OCI-LY7 (cell line): ENCODE measurements around the gene FBXL3. TPM values are rescaled to one million over a fixed set of nuclear protein-coding genes. Genes with fewer than 3 reads are reported as not detected.

ENCODE experiments used
- BruUV-seq: library from RNA; stranded (reverse); fragments of 400-500 nt; replicated peaks from 2 replicates; lab custom pipeline; 2021; lab: Mats Ljungman, UMichigan
- CTCF ChIA-PET: fragments of 300-600 bp; sonication (Branson Sonifier 250); formaldehyde crosslinking; loops from one replicate; lab custom pipeline; 2022; ENCODE audit warnings: antibody characterized with exemption; ENCODE audit not compliant: unreplicated experiment; lab: Charles Lee
- POLR2A ChIA-PET: fragments of 300-600 bp; sonication (Branson Sonifier 250); formaldehyde crosslinking; loops from one replicate; lab custom pipeline; 2022; ENCODE audit warnings: antibody characterized with exemption; lab: Charles Lee
- DNase-seq: peaks from one replicate; pipeline ENCODE4 v3.0.0-alpha.2; 2015; ENCODE audit warnings: low spot score
- H2AFZ ChIP-seq: fragments of 200-600 bp; sonication (generic), shearing (Covaris generic); 2 replicates; pipeline ENCODE4 v1.6.1; 2014; ENCODE audit warnings: mild to moderate bottlenecking, antibody characterized with exemption, low read length, moderate library complexity
- H3K27ac ChIP-seq: fragments of 200-600 bp; sonication (generic); 2 replicates; pipeline ENCODE4 v1.5.1; 2014; ENCODE audit warnings: mixed run types, low read depth, mild to moderate bottlenecking, moderate library complexity, low read length, inconsistent platforms; ENCODE audit not compliant: poor library complexity, severe bottlenecking
- H3K36me3 ChIP-seq: fragments of 200-600 bp; sonication (generic); 2 replicates; pipeline ENCODE4 v1.6.1; 2014; ENCODE audit warnings: mild to moderate bottlenecking, antibody characterized with exemption, low read length, moderate library complexity, mixed read lengths; ENCODE audit not compliant: insufficient read depth
- H3K4me1 ChIP-seq: fragments of 200-600 bp; sonication (generic); 2 replicates; pipeline ENCODE4 v1.5.1; 2014; ENCODE audit warnings: mild to moderate bottlenecking, low read length; ENCODE audit not compliant: insufficient read depth, poor library complexity, severe bottlenecking
- H3K4me2 ChIP-seq: fragments of 200-600 bp; sonication (generic); 2 replicates; pipeline ENCODE4 v1.6.1; 2014; ENCODE audit warnings: mild to moderate bottlenecking, low read length
- H3K4me3 ChIP-seq: fragments of 200-600 bp; sonication (generic); 2 replicates; pipeline ENCODE4 v1.5.1; 2014; ENCODE audit warnings: mild to moderate bottlenecking, low read depth, low read length; ENCODE audit not compliant: poor library complexity, severe bottlenecking
- H3K79me2 ChIP-seq: fragments of 200-600 bp; sonication (generic); 2 replicates; pipeline ENCODE4 v1.6.1; 2016; ENCODE audit warnings: low read depth, mild to moderate bottlenecking, low read length, moderate library complexity, mixed read lengths; ENCODE audit not compliant: insufficient read depth
- H3K9me2 ChIP-seq: fragments of 200-600 bp; sonication (generic); 2 replicates; pipeline ENCODE4 v1.6.1; 2016; ENCODE audit warnings: mild to moderate bottlenecking, low read length, mixed read lengths; ENCODE audit not compliant: insufficient read depth
- H3K9me3 ChIP-seq: fragments of 200-600 bp; sonication (generic); 2 replicates; pipeline ENCODE4 v1.6.1; 2014; ENCODE audit warnings: mild to moderate bottlenecking, mixed run types, low read length, mixed read lengths
- H4K20me1 ChIP-seq: fragments of 200-600 bp; sonication (generic); 2 replicates; pipeline ENCODE4 v1.6.1; 2014; ENCODE audit warnings: mild to moderate bottlenecking, antibody characterized with exemption, low read length, moderate library complexity, mixed read lengths; ENCODE audit not compliant: insufficient read depth
- EZH2phosphoT487 ChIP-seq: fragments of 200-600 bp; sonication (generic); IDR thresholded peaks from 2 replicates; pipeline ENCODE4 v1.6.1; 2018; ENCODE audit warnings: low read depth, borderline replicate concordance, mild to moderate bottlenecking, mixed run types, antibody characterized with exemption, low read length, moderate library complexity, mixed read lengths
- intact Hi-C: fragments of 100-400 bp; cut with micrococcal nuclease; formaldehyde crosslinking; loops from one replicate; pipeline ENCODE4 v1.10.0; 2022; ENCODE audit not compliant: unreplicated experiment
- total RNA-seq, 2 experiments: library from RNA; depleted of rRNA in 1 of 2; stranded (reverse); fragments of >200 nt in 1 of 2; shearing (Covaris generic) in 1 of 2; gene quantifications; 2 replicates each; pipeline ENCODE4 v1.2.3, GENCODE V29; 2014 to 2022
- TF ChIP-seq, protein P1 (sequence below): fragments of 200-600 bp; sonication (generic); conservative IDR thresholded peaks from 2 replicates; pipeline ENCODE4 v1.5.1; 2014; ENCODE audit warnings: mild to moderate bottlenecking, antibody characterized with exemption, low read length, moderate library complexity, mixed read lengths

FBXL3 gene
- total RNA-seq, 2 experiments from 2014 or later = 21.6 to 25.1 TPM

DNA sequence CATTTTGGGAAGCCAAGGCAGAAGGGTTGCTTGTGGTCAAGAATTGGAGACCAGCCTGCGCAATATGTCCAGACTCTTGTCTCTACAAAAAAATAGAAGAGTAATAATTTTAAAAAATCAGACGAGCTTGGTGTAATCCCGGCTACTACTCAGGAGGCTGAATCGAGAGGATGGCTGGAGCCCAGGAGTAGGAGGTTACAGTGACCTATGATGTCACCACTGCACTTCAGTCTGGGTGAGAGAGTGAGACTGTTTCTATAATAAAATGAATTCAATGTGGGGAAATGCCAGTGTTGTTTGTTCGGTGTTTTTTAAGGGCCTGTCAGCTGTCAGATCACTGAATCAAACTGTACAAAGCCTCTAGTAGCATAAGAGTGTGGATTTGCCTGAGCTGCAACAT is 1.2 kb upstream of the FBXL3 start:
- Histone ChIP-seq H3K27ac (no peak overlapping the region), H3K4me2 (peak overlapping the region; percentile 99; the same call in 1 of the 2 replicates), H3K4me1 (peaks cover 31% of the 10 kb centered on the region), H3K4me3 (no peak overlapping the region), H3K9me2 (no peaks in the 10 kb centered on the region), H3K36me3 (peaks cover 11% of the 10 kb centered on the region; the same call in 1 of the 2 replicates), H2AFZ (peak overlapping the region; percentile 43; the same call in 1 of the 2 replicates), H4K20me1 (peaks cover 24% of the 10 kb centered on the region), H3K79me2 (peaks cover 32% of the 10 kb centered on the region), H3K9me3 (no peaks in the 10 kb centered on the region)
- ChIA-PET POLR2A (interaction anchor here (0.5 to 5.0 kb wide), 13 partner anchors 10 to 451 kb away, joined by 3 to 28 read pairs (median 4); partner anchors contain the start of gene CLN5), CTCF (no interaction called here)
- no TSS peak for BruUV-seq
- TF ChIP-seq, protein P1, sequence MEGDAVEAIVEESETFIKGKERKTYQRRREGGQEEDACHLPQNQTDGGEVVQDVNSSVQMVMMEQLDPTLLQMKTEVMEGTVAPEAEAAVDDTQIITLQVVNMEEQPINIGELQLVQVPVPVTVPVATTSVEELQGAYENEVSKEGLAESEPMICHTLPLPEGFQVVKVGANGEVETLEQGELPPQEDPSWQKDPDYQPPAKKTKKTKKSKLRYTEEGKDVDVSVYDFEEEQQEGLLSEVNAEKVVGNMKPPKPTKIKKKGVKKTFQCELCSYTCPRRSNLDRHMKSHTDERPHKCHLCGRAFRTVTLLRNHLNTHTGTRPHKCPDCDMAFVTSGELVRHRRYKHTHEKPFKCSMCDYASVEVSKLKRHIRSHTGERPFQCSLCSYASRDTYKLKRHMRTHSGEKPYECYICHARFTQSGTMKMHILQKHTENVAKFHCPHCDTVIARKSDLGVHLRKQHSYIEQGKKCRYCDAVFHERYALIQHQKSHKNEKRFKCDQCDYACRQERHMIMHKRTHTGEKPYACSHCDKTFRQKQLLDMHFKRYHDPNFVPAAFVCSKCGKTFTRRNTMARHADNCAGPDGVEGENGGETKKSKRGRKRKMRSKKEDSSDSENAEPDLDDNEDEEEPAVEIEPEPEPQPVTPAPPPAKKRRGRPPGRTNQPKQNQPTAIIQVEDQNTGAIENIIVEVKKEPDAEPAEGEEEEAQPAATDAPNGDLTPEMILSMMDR = no peak
- TF ChIP-seq EZH2phosphoT487 = no peak
- intact Hi-C loops = loop anchor here (5.0 kb wide), 1 partner anchor 479 kb away; no protein-coding TSS in a partner anchor
- no peak for DNase-seq

DNA sequence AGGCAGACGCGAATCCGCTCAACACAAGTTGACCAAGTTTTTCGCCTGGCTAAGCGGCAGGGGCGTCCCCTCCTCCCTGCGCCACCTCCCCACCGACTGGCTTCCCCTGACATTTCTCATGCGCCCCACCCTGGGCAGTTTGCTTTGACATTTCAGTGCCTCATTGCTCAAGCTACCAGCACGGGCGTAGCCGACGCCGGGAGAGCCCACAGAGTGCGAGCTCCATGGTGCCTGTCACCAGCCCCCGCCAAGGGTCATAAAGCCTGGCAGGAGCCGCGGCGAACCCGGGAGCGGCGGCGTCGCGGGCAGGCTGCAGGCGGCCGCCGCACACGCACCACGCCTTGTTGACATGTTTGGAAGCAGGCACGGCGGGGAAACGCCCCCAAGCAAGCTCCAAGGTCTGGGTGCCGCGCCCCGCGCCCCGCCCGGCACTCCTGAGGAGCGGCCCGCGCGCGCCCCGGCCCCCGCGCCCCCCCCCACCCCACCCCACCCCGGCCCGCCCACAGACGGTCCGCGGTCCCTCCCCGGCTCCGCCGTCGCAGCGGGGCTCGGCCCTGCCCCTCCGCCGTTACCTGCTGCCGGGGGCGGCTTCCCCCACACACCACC is 601 bp downstream of the FBXL3 start:
- Histone ChIP-seq H3K4me1 (peaks cover 36% of the 10 kb centered on the region), H2AFZ (peak overlapping the region; percentile 89)
- TF ChIP-seq, protein P1 = 0 out of 2 replicates have a peak, but pooled peaks have one; percentile 24
- TF ChIP-seq EZH2phosphoT487 = no peak

More for the DNA sequence above, 601 bp downstream of the FBXL3 start:
- Histone ChIP-seq H3K79me2 (peaks cover 50% of the 10 kb centered on the region), H3K4me2 (peak overlapping the region; percentile 99), H3K4me3 (peak overlapping the region; percentile 98), H3K9me3 (no peaks in the 10 kb centered on the region), H3K36me3 (peaks cover 22% of the 10 kb centered on the region; the same call in 1 of the 2 replicates), H3K9me2 (no peaks in the 10 kb centered on the region), H4K20me1 (peaks cover 41% of the 10 kb centered on the region), H3K27ac (peak overlapping the region; percentile 91)
- intact Hi-C loops = loop anchor here (5.0 kb wide), 1 partner anchor 481 kb away; no protein-coding TSS in a partner anchor
- ChIA-PET CTCF (interaction anchor here (0.9 kb wide), 1 partner anchor 233 kb away, joined by 3 read pairs; no protein-coding TSS in a partner anchor), POLR2A (interaction anchor here (0.5 to 5.0 kb wide), 14 partner anchors 9 to 451 kb away, joined by 3 to 28 read pairs (median 4); partner anchors contain the start of gene CLN5)
- DNase-seq = peak; percentile 81
- no TSS peak for BruUV-seq
